HepG2 (cell line): ENCODE data around the gene CHST13. TPM values are rescaled to one million over a fixed set of nuclear protein-coding genes. Genes with fewer than 3 reads are reported as not detected.

Source experiments
- ARNT ChIP-seq: fragments of 450-650 bp; IDR thresholded peaks from 2 replicates; pipeline ENCODE4 v1.6.1; 2017
- ATF3 ChIP-seq: sonication (generic); formaldehyde crosslinking; IDR thresholded peaks from 2 replicates; pipeline ENCODE4 v1.4.0; 2020; ENCODE audit warnings: missing genetic modification reagents
- CBX5 ChIP-seq: sonication (generic); formaldehyde crosslinking; IDR thresholded peaks from 2 replicates; pipeline ENCODE4 v1.4.0; 2020; ENCODE audit warnings: missing genetic modification reagents, borderline replicate concordance
- DMAP1 ChIP-seq: IDR thresholded peaks from 2 replicates; pipeline ENCODE4 v1.6.1; 2016
- ETV5 ChIP-seq: IDR thresholded peaks from 2 replicates; pipeline ENCODE4 v1.6.1; 2018; ENCODE audit warnings: missing biosample characterization, missing genetic modification reagents, inconsistent platforms, borderline replicate concordance
- GFI1 ChIP-seq: sonication (generic); formaldehyde crosslinking; IDR thresholded peaks from 2 replicates; pipeline ENCODE4 v1.5.0; 2020; ENCODE audit warnings: missing genetic modification reagents, mild to moderate bottlenecking, borderline replicate concordance
- PHF8 ChIP-seq: sonication (generic); formaldehyde crosslinking; IDR thresholded peaks from 2 replicates; pipeline ENCODE4 v1.5.0; 2020; ENCODE audit warnings: missing genetic modification reagents
- PRMT3 ChIP-seq: sonication (generic); formaldehyde crosslinking; IDR thresholded peaks from 2 replicates; pipeline ENCODE4 v1.8.1; 2022; ENCODE audit warnings: low read depth, mild to moderate bottlenecking, moderate library complexity, missing genetic modification reagents, borderline replicate concordance
- RFXANK ChIP-seq: IDR thresholded peaks from 2 replicates; pipeline ENCODE4 v1.6.1; 2016
- SKIL ChIP-seq: sonication (generic); formaldehyde crosslinking; IDR thresholded peaks from 2 replicates; pipeline ENCODE4 v1.8.0; 2022; ENCODE audit warnings: missing genetic modification reagents, mild to moderate bottlenecking, moderate library complexity, borderline replicate concordance
- YY1 ChIP-seq: IDR thresholded peaks from 2 replicates; pipeline ENCODE4 v1.6.1; 2011; ENCODE audit warnings: low read length, low read depth, moderate library complexity, mild to moderate bottlenecking; ENCODE audit not compliant: insufficient read depth, insufficient replicate concordance
- ZBTB39 ChIP-seq: sonication (generic); formaldehyde crosslinking; IDR thresholded peaks from 2 replicates; pipeline ENCODE4 v1.5.0; 2020; ENCODE audit warnings: missing genetic modification reagents
- ZMYM3 ChIP-seq: sonication (generic); formaldehyde crosslinking; IDR thresholded peaks from 2 replicates; pipeline ENCODE4 v1.5.1; 2020; ENCODE audit warnings: mild to moderate bottlenecking, missing genetic modification reagents
- ZNF264 ChIP-seq: sonication (generic); formaldehyde crosslinking; IDR thresholded peaks from 2 replicates; pipeline ENCODE4 v1.4.0; 2020; ENCODE audit warnings: missing genetic modification reagents
- ZNF296 ChIP-seq: sonication (generic); formaldehyde crosslinking; conservative IDR thresholded peaks from 2 replicates; pipeline ENCODE4 v1.5.0; 2020; ENCODE audit warnings: mild to moderate bottlenecking, missing genetic modification reagents
- ZNF326 ChIP-seq: sonication (generic); formaldehyde crosslinking; IDR thresholded peaks from 2 replicates; pipeline ENCODE4 v1.4.0; 2020; ENCODE audit warnings: missing genetic modification reagents, borderline replicate concordance
- ZNF441 ChIP-seq: sonication (generic); formaldehyde crosslinking; IDR thresholded peaks from 2 replicates; pipeline ENCODE4 v1.7.0; 2021; ENCODE audit warnings: missing genetic modification reagents, borderline replicate concordance
- ZNF709 ChIP-seq: sonication (generic); formaldehyde crosslinking; IDR thresholded peaks from 2 replicates; pipeline ENCODE4 v1.5.0; 2020; ENCODE audit warnings: mild to moderate bottlenecking, missing genetic modification reagents
- ZNF83 ChIP-seq: sonication (generic); formaldehyde crosslinking; IDR thresholded peaks from 2 replicates; pipeline ENCODE4 v1.4.0; 2020; ENCODE audit warnings: missing genetic modification reagents, mild to moderate bottlenecking, borderline replicate concordance
- ZUFSP ChIP-seq: sonication (generic); formaldehyde crosslinking; IDR thresholded peaks from 2 replicates; pipeline ENCODE4 v1.9.0; 2021; ENCODE audit warnings: missing genetic modification reagents, mild to moderate bottlenecking, borderline replicate concordance
- ZXDC ChIP-seq: sonication (generic); formaldehyde crosslinking; IDR thresholded peaks from 2 replicates; pipeline ENCODE4 v1.5.0; 2020; ENCODE audit warnings: mild to moderate bottlenecking, missing genetic modification reagents
- polyA plus RNA-seq, 8 experiments: library from polyadenylated mRNA; depleted of rRNA in 3 of 8; stranded (reverse) in 7 of 8; unstranded in 1 of 8; fragments of >200 nt; fragmentation: Illumina TruSeq in 4 of 8; extraction: Trizol in 4 of 8; gene quantifications; 2 replicates each; pipeline versions ENCODE4 v1.2.1 to v1.2.3, GENCODE V29; 2011 to 2016; ENCODE audit warnings: low read depth in 4 of 8, missing spikeins in 1 of 8, mixed read lengths in 1 of 8; ENCODE audit not compliant: insufficient read depth in 1 of 8
- total RNA-seq, 5 experiments: library from RNA; depleted of rRNA; stranded (reverse); fragments of >200 nt; fragmentation: Illumina TruSeq; extraction: Trizol; gene quantifications; 2 replicates each; pipeline ENCODE4 v1.2.3, GENCODE V29; 2016; ENCODE audit warnings: low read depth in 1 of 5

CHST13 gene
- total and polyA plus RNA-seq, 2 of the 13 experiments (the other 11 are each of a cell fraction or from before 2014, with no cell fraction given), result 32.0 to 43.1 TPM

- TF ChIP-seq ZUFSP (CRISPR knock-in tag) (no peak), ZNF296 (CRISPR knock-in tag) (peak; percentile 67; the same call in 1 of the 2 replicates), ARNT (no peak), ZNF264 (CRISPR knock-in tag) (no peak; the same call in 1 of the 2 replicates), ZNF326 (no peak), RFXANK (CRISPR knock-in tag) (no peak), PRMT3 (CRISPR knock-in tag) (no peak), YY1 (peak; percentile 8), PHF8 (CRISPR knock-in tag) (0 out of 2 replicates have a peak, but pooled peaks have one; percentile 42), ETV5 (CRISPR knock-in tag) (peak; percentile 23; the same call in 1 of the 2 replicates), ZNF441 (CRISPR knock-in tag) (no peak), ZMYM3 (peak; percentile 55), ZNF709 (CRISPR knock-in tag) (no peak), ZXDC (CRISPR knock-in tag) (no peak), DMAP1 (CRISPR knock-in tag) (no peak; the same call in 1 of the 2 replicates), CBX5 (CRISPR knock-in tag) (no peak; the same call in 1 of the 2 replicates), ATF3 (no peak), GFI1 (CRISPR knock-in tag) (no peak), ZNF83 (CRISPR knock-in tag) (no peak), ZBTB39 (CRISPR knock-in tag) (no peak), SKIL (peak; percentile 33; the same call in 1 of the 2 replicates)
Measured at GRCh38 chr3:126517291-126517951, 6.5 kb upstream of the CHST13 start, which contains the start of gene UROC1 (continued).
